ENCODE results near the gene DTX3L. TPM values are rescaled to one million over a fixed set of nuclear protein-coding genes. Genes with fewer than 3 reads are reported as not detected.
A peak's percentile ranks its signal among the peaks of the same experiment; 100 is the strongest.

The DTX3L gene
- total and polyA plus RNA-seq, 2 of the 13 experiments (the other 11 are each of a cell fraction or from before 2014, with no cell fraction given) = 2.5 to 10.9 TPM

- no peak for TF ChIP-seq MEIS1 (CRISPR knock-in tag; IDR thresholded peaks at IDR 0.05; ENCODE audit: borderline replicate concordance)
- TF ChIP-seq ZNF24 (IDR thresholded peaks at IDR 0.05) = peak; percentile 84
- no peak for TF ChIP-seq GFI1 (CRISPR knock-in tag; IDR thresholded peaks at IDR 0.05; ENCODE audit: borderline replicate concordance)
- no peak for TF ChIP-seq ZSCAN25 (CRISPR knock-in tag; IDR thresholded peaks at IDR 0.05)
- TF ChIP-seq ZGPAT (CRISPR knock-in tag; IDR thresholded peaks at IDR 0.05) = peak; percentile 23; the same call in 1 of the 2 replicates
- TF ChIP-seq ARID3A (IDR thresholded peaks at IDR 0.05; ENCODE audit: low read depth, low read length) = peak; percentile 62; the same call in 1 of the 2 replicates
- TF ChIP-seq ZNF33B (CRISPR knock-in tag; IDR thresholded peaks at IDR 0.05) = no peak
- no peak for TF ChIP-seq CBX2 (IDR thresholded peaks at IDR 0.05; ENCODE audit: low read depth, low read length)
- TF ChIP-seq CBX2 (CRISPR knock-in tag; IDR thresholded peaks at IDR 0.05; ENCODE audit: low read depth) = no peak
- no peak for TF ChIP-seq ZBTB7A (CRISPR knock-in tag; IDR thresholded peaks at IDR 0.05)
- no peak for TF ChIP-seq ZNF407 (CRISPR knock-in tag; IDR thresholded peaks at IDR 0.05; ENCODE audit: not compliant biosample characterization)
- no peak for TF ChIP-seq ZNF337 (CRISPR knock-in tag; IDR thresholded peaks at IDR 0.05; ENCODE audit: borderline replicate concordance, low read depth)
- TF ChIP-seq THAP11 (CRISPR knock-in tag; IDR thresholded peaks at IDR 0.05) = peak; percentile 48; the same call in 1 of the 2 replicates
- no peak for TF ChIP-seq FOXK2 (IDR thresholded peaks at IDR 0.05)
- TF ChIP-seq ZNF7 (CRISPR knock-in tag; IDR thresholded peaks at IDR 0.05) = no peak
- TF ChIP-seq SETDB1 (CRISPR knock-in tag; IDR thresholded peaks at IDR 0.05; ENCODE audit: borderline replicate concordance) = no peak
- no peak for TF ChIP-seq FLYWCH1 (CRISPR knock-in tag; IDR thresholded peaks at IDR 0.05)
- TF ChIP-seq TRIM22 (IDR thresholded peaks at IDR 0.05) = no peak
Observed at GRCh38 chr3:122520861-122521260, 43.3 kb upstream of the DTX3L start (continued).

Data from HepG2 (cell line).